ENCODE results near the gene WFDC8. TPM values are rescaled to one million over a fixed set of nuclear protein-coding genes. Genes with fewer than 3 reads are reported as not detected.

WFDC8 gene
- total and polyA plus RNA-seq, 10 donors: not detected

DNA sequence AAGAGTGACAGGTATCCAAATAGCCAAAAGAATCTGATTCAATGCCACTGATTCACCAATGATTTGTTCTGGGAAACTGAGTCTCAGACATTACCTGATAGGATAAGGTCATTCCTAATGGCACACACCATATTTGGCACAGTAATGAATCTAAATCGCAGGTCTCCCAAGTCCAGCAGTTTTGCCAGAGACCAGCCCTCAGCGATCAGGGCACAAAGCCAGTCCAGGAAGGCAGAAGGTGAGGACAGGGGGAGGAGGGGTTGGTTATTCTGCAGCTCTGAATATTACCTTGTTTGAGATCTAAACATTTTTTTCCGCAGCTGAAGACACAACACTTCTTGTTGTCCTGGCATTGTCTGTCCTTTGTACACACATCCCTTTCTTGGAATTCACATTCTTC, 33.7 kb downstream of the WFDC8 start:
- H3K27me3 ChIP-seq (replicated peaks in 1 of 7): peaks cover 0 to 29% (median 0%) of the 10 kb centered on the region in 7 donors
- 76 to 86% (median 79%) methylated on average over 3 of the region's 3 CpGs for WGBS, 5 donors
- no peak overlapping the region for H3K27ac ChIP-seq
- H3K4me1 ChIP-seq: no peaks in the 10 kb centered on the region
- intact Hi-C loops (cut with DNase I; ENCODE audit: low total_unique reads): loop anchor here (10.0 kb wide), 1 partner anchor 229 kb away; no protein-coding TSS in a partner anchor
- no peak for DNase-seq
- no peak for TF ChIP-seq POLR2A (IDR thresholded peaks at IDR 0.05)
- no peak for TF ChIP-seq POLR2AphosphoS5 (IDR thresholded peaks at IDR 0.05)
- TF ChIP-seq CTCF (IDR thresholded peaks at IDR 0.05 in 8 of 11, conservative IDR thresholded peaks at IDR 0.05 in 3 of 11): no peak
- no peaks in the 10 kb centered on the region for H3K9me3 ChIP-seq
- no peaks in the 10 kb centered on the region for H3K36me3 ChIP-seq
- H3K4me3 ChIP-seq: no peak overlapping the region

DNA sequence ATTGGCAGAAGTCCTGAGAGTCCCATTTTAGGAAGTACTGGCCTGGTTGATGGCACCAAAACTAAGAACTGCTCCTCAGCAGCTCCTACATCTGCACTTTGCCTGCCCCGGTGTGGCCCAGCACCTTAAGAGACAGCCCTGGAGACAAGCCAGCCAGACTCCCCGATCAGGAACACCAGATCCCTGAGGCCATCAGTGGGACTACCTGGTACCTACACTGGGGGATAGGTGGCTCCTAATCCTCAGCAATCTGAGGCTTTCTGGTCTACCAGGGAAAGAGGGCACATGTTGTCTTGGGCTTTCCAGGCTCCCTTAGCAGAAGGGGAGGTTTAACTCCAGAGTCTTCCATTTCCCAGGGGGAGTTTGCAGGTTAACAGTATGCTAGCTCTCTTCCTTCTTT, 39.7 kb downstream of the WFDC8 start, which contains the start of gene WFDC6:
WFDC6 (minus strand) TSS at position 101 of the 400 bp plus-strand sequence; CDS start at position 26, 75 bp downstream.
- Histone ChIP-seq H3K27ac (no peak within 1 kb of the TSS), H3K4me1 (no peaks in the 10 kb centered on the region), H3K27me3 (replicated peaks in 1 of 7) (peaks cover 0 to 53% (median 5%) of the 10 kb centered on the region in 7 donors), H3K36me3 (no peaks in the 10 kb centered on the region), H3K9me3 (no peaks in the 10 kb centered on the region), H3K4me3 (no peak within 1 kb of the TSS)
- TF ChIP-seq POLR2AphosphoS5 (IDR thresholded peaks at IDR 0.05) (no peak), POLR2A (IDR thresholded peaks at IDR 0.05) (no peak), CTCF (IDR thresholded peaks at IDR 0.05 in 8 of 11, conservative IDR thresholded peaks at IDR 0.05 in 3 of 11) (no peak)
- WGBS, 5 donors: 90 to 95% (median 92%) methylated on average over 2 of the region's 2 CpGs
- no peak for DNase-seq
- intact Hi-C loops (cut with DNase I; ENCODE audit: low total_unique reads): no loop called here

DNA sequence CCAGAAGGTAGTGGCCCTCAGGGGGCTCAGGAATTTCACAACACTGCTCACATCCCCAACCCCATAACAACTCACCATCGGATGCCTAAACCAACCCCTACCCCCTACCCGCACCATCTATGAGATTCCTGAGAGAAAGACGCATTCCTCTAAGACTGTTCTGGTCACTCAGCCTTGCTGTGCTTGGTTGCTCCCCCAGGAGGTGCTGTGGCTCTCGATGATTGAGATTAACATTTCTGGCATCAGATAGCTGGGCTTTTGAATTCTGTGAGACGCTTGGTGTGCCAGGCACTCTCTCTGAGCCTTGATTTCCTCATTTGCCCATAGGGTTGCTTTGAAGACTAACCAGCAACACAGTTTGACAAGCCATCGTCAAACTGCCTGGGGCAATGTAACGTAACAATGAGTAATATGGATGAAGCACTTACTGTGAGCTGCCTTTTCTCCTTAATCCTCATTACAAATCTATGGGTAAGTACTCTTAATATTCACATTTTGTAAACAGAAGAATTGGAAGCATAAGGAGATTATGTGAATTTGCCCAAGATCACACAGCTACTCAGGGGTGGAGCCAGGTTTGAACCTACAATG, 40.8 kb downstream of the WFDC8 start:
- Histone ChIP-seq H3K4me1 (no peaks in the 10 kb centered on the region), H3K4me3 (no peak overlapping the region), H3K27ac (no peak overlapping the region), H3K27me3 (replicated peaks in 1 of 7) (peaks cover 0 to 57% (median 5%) of the 10 kb centered on the region in 7 donors), H3K36me3 (no peaks in the 10 kb centered on the region), H3K9me3 (no peaks in the 10 kb centered on the region)
- TF ChIP-seq CTCF (IDR thresholded peaks at IDR 0.05 in 8 of 11, conservative IDR thresholded peaks at IDR 0.05 in 3 of 11): no peak
- TF ChIP-seq POLR2A (IDR thresholded peaks at IDR 0.05): no peak
- WGBS, 5 donors: 65 to 73% (median 68%) methylated on average over 7 of the region's 7 CpGs
- DNase-seq: no peak
- intact Hi-C loops (cut with DNase I; ENCODE audit: low total_unique reads): no loop called here

- H3K4me1 ChIP-seq: no peaks in the 10 kb centered on the region
- H3K27me3 ChIP-seq (replicated peaks in 1 of 7): peaks cover 0 to 45% (median 0%) of the 10 kb centered on the region in 7 donors
- H3K27ac ChIP-seq: no peak overlapping the region
- WGBS, 5 donors: 72 to 81% (median 78%) methylated on average over 4 of the region's 4 CpGs
- DNase-seq: no peak
- TF ChIP-seq CTCF (IDR thresholded peaks at IDR 0.05 in 8 of 11, conservative IDR thresholded peaks at IDR 0.05 in 3 of 11) (no peak), POLR2AphosphoS5 (IDR thresholded peaks at IDR 0.05) (no peak), POLR2A (IDR thresholded peaks at IDR 0.05) (no peak)
- intact Hi-C loops (cut with DNase I; ENCODE audit: low total_unique reads): no loop called here
- no peak overlapping the region for H3K4me3 ChIP-seq
- no peaks in the 10 kb centered on the region for H3K9me3 ChIP-seq
- no peaks in the 10 kb centered on the region for H3K36me3 ChIP-seq
Measured at GRCh38 chr20:45527294-45527693, 51.8 kb downstream of the WFDC8 start.

Data from spleen (tissue), 11 donors.